ENCODE measurements around the gene CADPS. TPM values are rescaled to one million over a fixed set of nuclear protein-coding genes. Genes with fewer than 3 reads are reported as not detected.
A peak's percentile ranks its signal among the peaks of the same experiment; 100 is the strongest.

CADPS gene
- under 1 TPM; 0.09 to 0.20 TPM for polyA plus RNA-seq

GRCh38 chr3:62874711-62875557 lies at the start of gene CADPS:
Gene CADPS, minus strand, starts transcription at chr3:62875416. Its CDS starts 387 bp downstream, at chr3:62875029.
- 2 to 3% methylated on average over 53 to 85 of the region's 85 CpGs for WGBS, 2 donors
- Histone ChIP-seq H3K4me1 (ENCODE audit: control insufficient read depth in 2 of 2, insufficient read depth in 2 of 2, low read length in 1 of 2) (peaks cover 3 to 7% of the 10 kb centered on the region in 2 donors), H3K27ac (ENCODE audit: low read depth in 2 of 2, low read length in 1 of 2) (no peak within 1 kb of the TSS), H3K27me3 (ENCODE audit: control insufficient read depth in 1 of 2, insufficient read depth in 2 of 2, low read length in 2 of 2) (peaks cover 0 to 10% of the 10 kb centered on the region in 2 donors), H3K9me3 (ENCODE audit: control insufficient read depth in 2 of 2, insufficient read depth in 1 of 2, low read depth in 1 of 2, low read length in 1 of 2) (peaks cover 2 to 3% of the 10 kb centered on the region in 2 donors), H3K36me3 (ENCODE audit: control insufficient read depth in 2 of 2, insufficient read depth in 2 of 2, low read length in 1 of 2) (no peaks in the 10 kb centered on the region), H3K4me3 (ENCODE audit: low read depth in 1 of 2, low read length in 2 of 2) (peak within 1 kb of the TSS; percentile 2 to 26)

- no peaks in the 10 kb centered on the region for H3K4me1 ChIP-seq (ENCODE audit: control insufficient read depth in 2 of 2, insufficient read depth in 2 of 2, low read length in 1 of 2)
- H3K27me3 ChIP-seq (ENCODE audit: control insufficient read depth in 1 of 2, insufficient read depth in 2 of 2, low read length in 2 of 2), result no peaks in the 10 kb centered on the region
- no peaks in the 10 kb centered on the region for H3K36me3 ChIP-seq (ENCODE audit: control insufficient read depth in 2 of 2, insufficient read depth in 2 of 2, low read length in 1 of 2)
- H3K27ac ChIP-seq (ENCODE audit: low read depth in 2 of 2, low read length in 1 of 2), result no peak overlapping the region
- no peak overlapping the region for H3K4me3 ChIP-seq (ENCODE audit: low read depth in 1 of 2, low read length in 2 of 2)
- WGBS, 2 donors, result 40 to 41% methylated on average over 2 of the region's 2 CpGs
- H3K9me3 ChIP-seq (ENCODE audit: control insufficient read depth in 2 of 2, insufficient read depth in 1 of 2, low read depth in 1 of 2, low read length in 1 of 2), result no peaks in the 10 kb centered on the region
These were observed 47.9 kb upstream of the CADPS start for GRCh38 chr3:62923066-62923465.

GRCh38 chr3:62922326-62922725 lies 47.1 kb upstream of the CADPS start:
- no peaks in the 10 kb centered on the region for H3K36me3 ChIP-seq (ENCODE audit: control insufficient read depth in 2 of 2, insufficient read depth in 2 of 2, low read length in 1 of 2)
- WGBS, 2 donors, result 41 to 44% methylated on average over 2 of the region's 2 CpGs

GRCh38 chr3:62920466-62920784 lies 45.2 kb upstream of the CADPS start:
- no peaks in the 10 kb centered on the region for H3K27me3 ChIP-seq (ENCODE audit: control insufficient read depth in 1 of 2, insufficient read depth in 2 of 2, low read length in 2 of 2)
- no peak overlapping the region for H3K27ac ChIP-seq (ENCODE audit: low read depth in 2 of 2, low read length in 1 of 2)
- no peaks in the 10 kb centered on the region for H3K4me1 ChIP-seq (ENCODE audit: control insufficient read depth in 2 of 2, insufficient read depth in 2 of 2, low read length in 1 of 2)
- H3K9me3 ChIP-seq (ENCODE audit: control insufficient read depth in 2 of 2, insufficient read depth in 1 of 2, low read depth in 1 of 2, low read length in 1 of 2), result no peaks in the 10 kb centered on the region
- H3K4me3 ChIP-seq (ENCODE audit: low read depth in 1 of 2, low read length in 2 of 2), result no peak overlapping the region
- no peaks in the 10 kb centered on the region for H3K36me3 ChIP-seq (ENCODE audit: control insufficient read depth in 2 of 2, insufficient read depth in 2 of 2, low read length in 1 of 2)

More at GRCh38 chr3:62922326-62922725, 47.1 kb upstream of the CADPS start:
- Histone ChIP-seq H3K27ac (ENCODE audit: low read depth in 2 of 2, low read length in 1 of 2) (no peak overlapping the region), H3K9me3 (ENCODE audit: control insufficient read depth in 2 of 2, insufficient read depth in 1 of 2, low read depth in 1 of 2, low read length in 1 of 2) (no peaks in the 10 kb centered on the region), H3K27me3 (ENCODE audit: control insufficient read depth in 1 of 2, insufficient read depth in 2 of 2, low read length in 2 of 2) (no peaks in the 10 kb centered on the region), H3K4me1 (ENCODE audit: control insufficient read depth in 2 of 2, insufficient read depth in 2 of 2, low read length in 1 of 2) (no peaks in the 10 kb centered on the region), H3K4me3 (ENCODE audit: low read depth in 1 of 2, low read length in 2 of 2) (no peak overlapping the region)

GRCh38 chr3:62919784-62920465 lies 44.7 kb upstream of the CADPS start:
- 68 to 76% methylated on average over 7 of the region's 7 CpGs for WGBS, 2 donors
- Histone ChIP-seq H3K27me3 (ENCODE audit: control insufficient read depth in 1 of 2, insufficient read depth in 2 of 2, low read length in 2 of 2) (no peaks in the 10 kb centered on the region), H3K4me3 (ENCODE audit: low read depth in 1 of 2, low read length in 2 of 2) (no peak overlapping the region), H3K27ac (ENCODE audit: low read depth in 2 of 2, low read length in 1 of 2) (no peak overlapping the region), H3K9me3 (ENCODE audit: control insufficient read depth in 2 of 2, insufficient read depth in 1 of 2, low read depth in 1 of 2, low read length in 1 of 2) (no peaks in the 10 kb centered on the region), H3K4me1 (ENCODE audit: control insufficient read depth in 2 of 2, insufficient read depth in 2 of 2, low read length in 1 of 2) (no peaks in the 10 kb centered on the region), H3K36me3 (ENCODE audit: control insufficient read depth in 2 of 2, insufficient read depth in 2 of 2, low read length in 1 of 2) (no peaks in the 10 kb centered on the region)

DNA sequence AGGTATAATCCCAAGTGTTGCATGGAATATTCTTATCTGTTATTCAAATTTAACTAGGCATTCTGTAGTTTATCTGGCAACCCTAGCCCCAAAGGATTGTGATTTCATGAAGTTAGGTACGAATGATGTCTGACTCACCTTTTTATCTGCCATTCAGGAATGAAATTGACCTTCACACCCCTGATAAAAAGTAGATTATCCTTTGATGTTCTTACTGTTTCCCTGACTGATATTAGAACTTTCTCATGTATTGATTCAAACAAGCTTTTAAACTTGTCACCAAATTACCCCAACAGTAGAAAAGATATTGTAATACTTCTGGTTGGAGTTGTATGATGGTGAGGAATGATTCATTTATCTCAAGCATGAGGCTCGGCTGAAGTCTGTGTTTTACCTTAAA lies 43.6 kb upstream of the CADPS start:
- Histone ChIP-seq H3K27me3 (ENCODE audit: control insufficient read depth in 1 of 2, insufficient read depth in 2 of 2, low read length in 2 of 2) (no peaks in the 10 kb centered on the region), H3K36me3 (ENCODE audit: control insufficient read depth in 2 of 2, insufficient read depth in 2 of 2, low read length in 1 of 2) (no peaks in the 10 kb centered on the region), H3K4me3 (ENCODE audit: low read depth in 1 of 2, low read length in 2 of 2) (no peak overlapping the region), H3K9me3 (ENCODE audit: control insufficient read depth in 2 of 2, insufficient read depth in 1 of 2, low read depth in 1 of 2, low read length in 1 of 2) (no peaks in the 10 kb centered on the region), H3K27ac (ENCODE audit: low read depth in 2 of 2, low read length in 1 of 2) (no peak overlapping the region), H3K4me1 (ENCODE audit: control insufficient read depth in 2 of 2, insufficient read depth in 2 of 2, low read length in 1 of 2) (no peaks in the 10 kb centered on the region)
- 32 to 50% methylated on average over 2 of the region's 2 CpGs for WGBS, 2 donors

DNA sequence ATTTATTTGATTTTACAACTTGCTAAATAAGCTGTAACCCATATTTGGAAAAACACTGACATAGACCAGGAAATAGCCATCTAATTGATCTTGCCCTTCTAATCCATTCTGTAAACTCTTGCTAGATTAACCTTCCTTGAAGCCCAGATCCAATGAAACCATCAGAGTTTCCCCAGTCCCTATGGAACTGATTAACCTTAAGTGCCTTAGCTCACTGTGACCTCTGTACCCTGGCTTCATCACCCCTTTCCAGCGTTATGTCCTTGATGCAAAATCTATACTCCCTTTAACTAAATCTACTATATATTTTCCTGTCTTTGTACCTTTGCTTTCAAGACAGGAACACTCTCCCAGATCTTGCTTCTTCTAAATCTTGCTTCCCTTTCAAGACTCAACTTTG lies 42.9 kb upstream of the CADPS start:
- H3K4me1 ChIP-seq (ENCODE audit: control insufficient read depth in 2 of 2, insufficient read depth in 2 of 2, low read length in 1 of 2), result no peaks in the 10 kb centered on the region
- H3K4me3 ChIP-seq (ENCODE audit: low read depth in 1 of 2, low read length in 2 of 2), result no peak overlapping the region
- H3K27ac ChIP-seq (ENCODE audit: low read depth in 2 of 2, low read length in 1 of 2), result no peak overlapping the region

DNA sequence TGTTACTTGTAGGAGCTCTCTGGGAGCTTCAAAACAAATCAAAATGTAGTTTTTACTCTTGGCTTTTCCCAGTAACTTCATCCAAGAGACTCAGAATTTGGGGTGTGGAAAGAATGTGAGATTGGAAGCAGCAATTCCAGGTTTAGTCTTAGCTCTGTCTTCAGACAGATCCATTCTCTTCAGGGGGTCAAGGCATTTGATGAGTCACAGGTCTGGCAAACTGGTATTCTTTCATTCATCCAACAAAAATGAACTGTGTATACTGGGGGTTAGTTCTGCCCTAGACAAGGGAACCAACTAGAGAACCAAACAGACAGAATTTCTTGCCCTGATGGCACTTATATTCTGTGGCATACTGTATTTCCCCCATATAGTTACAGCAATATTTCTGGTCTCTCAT lies 36.3 kb upstream of the CADPS start:
- Histone ChIP-seq H3K4me1 (ENCODE audit: control insufficient read depth in 2 of 2, insufficient read depth in 2 of 2, low read length in 1 of 2) (no peaks in the 10 kb centered on the region), H3K4me3 (ENCODE audit: low read depth in 1 of 2, low read length in 2 of 2) (no peak overlapping the region), H3K27me3 (ENCODE audit: control insufficient read depth in 1 of 2, insufficient read depth in 2 of 2, low read length in 2 of 2) (no peaks in the 10 kb centered on the region), H3K36me3 (ENCODE audit: control insufficient read depth in 2 of 2, insufficient read depth in 2 of 2, low read length in 1 of 2) (no peaks in the 10 kb centered on the region), H3K27ac (ENCODE audit: low read depth in 2 of 2, low read length in 1 of 2) (no peak overlapping the region), H3K9me3 (ENCODE audit: control insufficient read depth in 2 of 2, insufficient read depth in 1 of 2, low read depth in 1 of 2, low read length in 1 of 2) (no peaks in the 10 kb centered on the region)

More for the DNA sequence above, 42.9 kb upstream of the CADPS start:
- no peaks in the 10 kb centered on the region for H3K36me3 ChIP-seq (ENCODE audit: control insufficient read depth in 2 of 2, insufficient read depth in 2 of 2, low read length in 1 of 2)
- no peaks in the 10 kb centered on the region for H3K27me3 ChIP-seq (ENCODE audit: control insufficient read depth in 1 of 2, insufficient read depth in 2 of 2, low read length in 2 of 2)
- no peaks in the 10 kb centered on the region for H3K9me3 ChIP-seq (ENCODE audit: control insufficient read depth in 2 of 2, insufficient read depth in 1 of 2, low read depth in 1 of 2, low read length in 1 of 2)
- WGBS, 2 donors, result 61 to 81% methylated on average over 1 of the region's 1 CpG

DNA sequence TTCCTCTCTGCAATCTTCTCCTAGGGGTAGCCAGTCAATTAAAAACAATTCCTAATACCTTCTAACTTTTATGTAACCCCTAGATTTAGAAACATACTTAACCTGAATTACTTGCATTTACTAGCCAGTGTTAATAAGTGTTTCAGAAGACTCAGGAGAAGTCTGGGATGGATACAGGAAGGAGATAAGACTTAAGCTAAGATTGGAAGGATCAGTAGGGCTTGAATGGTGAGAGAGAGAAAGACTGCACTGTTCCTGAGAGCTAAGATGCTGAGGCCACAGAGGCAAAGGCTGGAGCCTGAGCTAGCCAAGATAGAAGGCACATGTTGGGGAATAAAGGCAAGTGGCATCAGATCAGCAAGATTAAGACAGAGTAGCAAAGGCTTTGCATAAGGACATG lies 30.1 kb upstream of the CADPS start:
- Histone ChIP-seq H3K4me1 (ENCODE audit: control insufficient read depth in 2 of 2, insufficient read depth in 2 of 2, low read length in 1 of 2) (no peaks in the 10 kb centered on the region), H3K4me3 (ENCODE audit: low read depth in 1 of 2, low read length in 2 of 2) (no peak overlapping the region), H3K27me3 (ENCODE audit: control insufficient read depth in 1 of 2, insufficient read depth in 2 of 2, low read length in 2 of 2) (no peaks in the 10 kb centered on the region), H3K9me3 (ENCODE audit: control insufficient read depth in 2 of 2, insufficient read depth in 1 of 2, low read depth in 1 of 2, low read length in 1 of 2) (no peaks in the 10 kb centered on the region), H3K36me3 (ENCODE audit: control insufficient read depth in 2 of 2, insufficient read depth in 2 of 2, low read length in 1 of 2) (no peaks in the 10 kb centered on the region), H3K27ac (ENCODE audit: low read depth in 2 of 2, low read length in 1 of 2) (no peak overlapping the region)
